ENCODE results near the gene APCDD1.

Gene APCDD1

DNA sequence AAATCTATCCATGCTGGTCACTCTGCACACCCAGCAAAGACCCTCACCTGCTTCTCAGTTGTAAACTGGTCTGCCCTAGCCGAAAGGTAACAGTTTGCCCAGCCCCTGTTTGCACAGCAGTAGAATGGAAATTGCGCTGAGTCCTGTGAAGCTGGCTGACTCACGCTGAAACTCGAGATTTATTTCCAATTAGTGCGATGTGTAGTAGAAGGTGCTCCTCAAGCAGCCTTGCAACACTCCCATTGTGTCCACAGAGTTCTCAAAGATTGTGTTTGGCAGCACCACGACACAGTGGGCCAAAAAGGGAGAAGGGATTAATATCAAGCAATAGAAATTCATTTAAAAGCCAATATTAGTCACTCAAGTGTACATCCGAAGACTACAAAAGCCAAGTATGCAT, 21.7 kb upstream of the APCDD1 start:
- DNase-seq: no peak

DNA sequence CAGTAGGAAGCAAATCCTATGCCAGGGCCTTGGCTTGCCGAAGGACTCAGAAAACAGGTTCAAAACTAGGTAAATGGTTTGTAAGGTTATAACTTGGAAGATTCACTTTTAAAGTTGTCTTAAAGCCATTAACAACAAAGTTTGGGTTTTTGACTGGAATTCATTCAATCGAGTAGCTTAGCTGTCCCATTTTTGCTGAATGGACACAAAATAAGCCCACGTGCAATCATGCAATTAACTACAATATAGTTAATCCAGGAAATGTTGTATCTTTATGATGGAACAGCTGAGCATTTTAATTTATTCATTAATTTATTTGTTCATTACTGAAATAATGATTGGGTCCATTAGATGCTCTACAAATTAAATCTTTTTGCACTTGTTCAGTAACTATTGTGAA, 18.3 kb upstream of the APCDD1 start:
- DNase-seq: no peak

DNA sequence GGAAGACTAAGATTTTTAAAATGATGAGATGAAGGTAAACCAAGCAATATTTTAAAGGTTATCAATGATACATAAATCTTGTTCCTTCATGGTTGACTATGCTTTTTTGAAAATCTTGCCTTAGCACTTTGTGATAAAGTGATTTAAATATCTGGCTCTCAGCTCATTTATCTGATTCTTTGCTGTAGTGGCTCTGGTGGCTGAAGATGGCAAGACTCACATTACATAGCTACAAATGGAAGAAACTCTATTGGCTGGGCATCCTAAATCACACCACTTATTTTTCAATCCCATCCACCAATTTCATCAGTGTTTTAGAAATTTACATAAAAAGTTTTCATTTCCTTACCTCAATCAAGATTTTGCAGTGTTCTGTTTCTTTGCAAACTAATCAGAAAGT, 16.6 kb upstream of the APCDD1 start:
- no peak for DNase-seq

GRCh38 chr18:10439898-10440297, 14.5 kb upstream of the APCDD1 start:
- DNase-seq: no peak

DNA sequence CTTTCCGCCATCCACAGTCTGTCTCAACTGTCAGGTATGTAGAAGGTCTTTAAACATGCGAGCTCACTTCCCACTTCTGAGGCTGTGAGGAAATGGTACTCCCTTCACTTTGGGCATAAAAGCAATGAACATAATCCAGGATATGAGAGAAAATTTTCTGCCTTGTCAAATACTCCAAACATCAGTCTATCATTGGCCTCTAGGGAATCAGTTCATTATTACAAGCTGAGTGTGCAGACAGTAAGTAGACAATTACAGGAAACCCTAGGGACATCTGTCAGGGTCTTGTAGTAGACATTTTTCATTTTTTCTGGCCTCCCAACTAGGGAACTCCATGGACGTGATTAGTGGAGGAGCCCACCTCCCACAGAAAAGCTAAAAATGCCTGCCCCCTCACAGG, 13.6 kb upstream of the APCDD1 start:
- DNase-seq: no peak

GRCh38 chr18:10441472-10441871, 13.0 kb upstream of the APCDD1 start:
- DNase-seq: no peak

GRCh38 chr18:10442551-10442971, 11.9 kb upstream of the APCDD1 start:
- DNase-seq: no peak

- no peak for DNase-seq
Observed at GRCh38 chr18:10443001-10443400, 11.4 kb upstream of the APCDD1 start.

DNA sequence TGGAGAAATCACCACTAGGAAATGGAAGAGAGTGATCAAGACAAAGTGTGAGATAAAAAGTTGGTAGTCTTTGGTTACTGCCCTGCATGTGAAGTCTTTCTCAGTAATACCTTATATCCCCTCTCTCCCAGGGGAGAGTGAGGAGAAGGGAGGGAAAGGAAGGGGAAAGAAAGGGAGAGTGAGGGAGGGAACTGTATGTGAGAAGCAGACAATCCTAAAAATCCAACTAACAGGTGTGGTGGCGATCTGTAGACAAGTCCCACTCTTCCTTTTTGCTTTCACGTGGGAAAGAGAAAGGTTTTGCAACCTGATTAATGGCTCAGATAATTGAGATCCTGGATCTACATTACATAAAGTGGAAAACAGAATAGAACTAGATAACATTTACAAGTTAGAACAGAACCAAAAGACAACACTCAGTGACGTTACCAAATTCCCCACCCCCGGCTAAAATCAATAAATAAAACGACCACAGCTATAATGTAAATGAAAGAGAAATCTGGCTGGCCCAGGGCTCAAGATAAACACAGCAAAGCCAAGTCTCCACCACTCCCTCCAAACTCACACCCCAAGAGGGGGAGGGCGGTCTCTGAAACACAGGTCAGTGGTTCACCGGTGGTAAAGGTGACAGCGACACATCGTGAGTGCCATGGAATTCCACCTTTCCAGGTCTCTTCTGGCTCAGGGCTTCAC, 10.0 kb upstream of the APCDD1 start:
- DNase-seq: no peak

DNA sequence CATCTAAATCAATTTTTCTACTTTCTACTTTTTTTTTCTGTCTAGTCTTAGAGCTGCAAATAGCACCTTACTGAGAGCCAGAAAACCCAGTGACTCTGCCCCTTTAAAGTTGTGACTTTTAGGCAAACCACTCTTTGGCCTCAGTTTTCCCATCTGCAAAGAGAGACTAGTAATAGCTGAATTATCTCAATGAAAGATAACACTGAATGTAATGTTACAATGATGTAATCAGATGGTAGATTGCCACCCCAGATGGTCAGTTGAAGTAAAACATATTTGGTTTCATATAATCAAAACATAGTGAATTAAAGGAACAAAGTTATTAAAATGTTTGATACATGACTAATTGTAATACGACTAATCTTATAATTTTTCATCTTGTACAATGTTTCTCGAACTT, 5.0 kb upstream of the APCDD1 start:
- no peak for DNase-seq

DNA sequence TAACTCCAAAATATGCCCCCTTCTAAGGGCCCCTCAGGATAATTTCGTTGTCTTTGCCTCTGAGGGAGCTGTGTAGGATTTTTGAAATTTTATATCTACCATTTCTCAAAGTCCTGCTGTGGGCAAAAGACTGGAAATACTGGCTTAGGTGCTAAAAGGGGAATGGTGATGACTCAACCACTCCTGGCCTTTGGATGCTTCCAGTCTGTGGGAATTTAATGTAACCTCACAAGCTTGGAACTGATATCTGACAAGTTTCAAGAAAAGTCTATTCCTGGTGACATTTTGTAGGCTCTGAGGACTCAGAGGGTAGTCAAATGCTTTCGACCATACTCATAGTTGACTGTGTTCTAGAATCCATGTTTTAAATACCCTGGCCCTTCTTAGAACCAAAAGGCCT, 3.4 kb upstream of the APCDD1 start:
- no peak for DNase-seq

DNA sequence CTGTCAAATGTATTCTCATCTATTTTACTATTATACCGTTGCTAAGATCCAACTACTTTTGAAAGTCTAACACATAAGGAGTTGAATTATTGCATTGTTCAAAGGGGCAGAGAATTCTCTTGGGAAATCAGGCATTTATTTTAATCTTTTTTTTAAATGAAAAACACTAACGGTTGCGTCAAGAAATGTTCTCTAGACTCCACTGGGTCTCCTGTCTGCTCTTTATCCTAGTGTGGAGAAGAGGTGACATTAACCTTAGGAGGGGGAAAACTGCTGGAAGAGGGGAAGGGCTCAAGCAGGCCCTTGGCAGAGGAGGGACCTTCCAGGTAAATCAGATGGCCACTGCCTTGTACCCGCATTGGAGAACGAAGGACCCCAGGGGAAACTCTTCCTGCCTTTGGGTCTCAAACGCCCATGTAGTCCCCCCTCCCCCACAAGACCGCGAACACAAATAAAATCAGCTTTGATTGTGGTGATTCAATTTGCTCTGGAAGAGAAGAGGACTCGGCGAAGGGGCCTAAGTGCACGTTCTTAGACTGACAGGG, 1.1 kb upstream of the APCDD1 start:
- no peak for DNase-seq

DNA sequence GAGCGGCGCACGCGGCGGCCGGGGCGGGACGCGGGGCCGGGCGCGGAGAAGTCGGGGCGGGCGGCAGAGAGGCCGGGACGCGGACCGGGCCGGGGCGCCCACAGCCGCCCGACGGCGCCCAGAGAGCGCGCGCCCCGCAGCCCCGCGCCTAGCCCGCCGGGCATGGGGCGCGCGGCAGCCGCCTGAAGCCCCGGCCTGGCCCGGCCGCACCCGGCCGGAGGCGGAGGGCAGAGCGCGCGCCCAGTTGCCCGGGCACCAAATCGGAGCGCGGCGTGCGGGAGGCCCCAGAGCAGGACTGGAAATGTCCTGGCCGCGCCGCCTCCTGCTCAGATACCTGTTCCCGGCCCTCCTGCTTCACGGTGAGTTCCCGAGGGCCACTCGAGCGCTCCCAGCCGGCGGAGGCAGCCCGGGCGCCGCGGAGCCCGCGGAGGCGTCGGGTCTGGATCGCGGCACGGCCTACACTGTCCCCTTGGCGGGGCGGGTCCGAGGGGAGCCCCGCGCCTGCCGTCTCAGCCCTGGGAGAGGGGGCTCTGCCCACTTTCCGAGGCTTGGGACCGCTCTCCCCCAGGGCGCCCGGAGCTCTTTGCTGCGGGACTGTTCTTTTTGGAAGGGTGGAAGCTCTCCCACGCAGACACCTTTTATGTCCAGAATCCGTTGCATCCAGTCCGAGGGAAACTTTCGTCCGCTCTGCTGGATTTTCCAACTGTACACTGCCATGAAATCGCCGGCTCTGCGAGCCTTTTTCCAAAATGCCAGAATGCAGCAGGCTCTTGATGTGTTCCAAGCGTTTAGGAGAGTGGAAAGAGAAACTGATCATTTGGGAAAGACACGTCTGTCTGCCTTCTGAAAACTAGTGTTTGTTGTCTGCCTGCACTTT, 484 bp downstream of the APCDD1 start:
- no peak for DNase-seq

DNA sequence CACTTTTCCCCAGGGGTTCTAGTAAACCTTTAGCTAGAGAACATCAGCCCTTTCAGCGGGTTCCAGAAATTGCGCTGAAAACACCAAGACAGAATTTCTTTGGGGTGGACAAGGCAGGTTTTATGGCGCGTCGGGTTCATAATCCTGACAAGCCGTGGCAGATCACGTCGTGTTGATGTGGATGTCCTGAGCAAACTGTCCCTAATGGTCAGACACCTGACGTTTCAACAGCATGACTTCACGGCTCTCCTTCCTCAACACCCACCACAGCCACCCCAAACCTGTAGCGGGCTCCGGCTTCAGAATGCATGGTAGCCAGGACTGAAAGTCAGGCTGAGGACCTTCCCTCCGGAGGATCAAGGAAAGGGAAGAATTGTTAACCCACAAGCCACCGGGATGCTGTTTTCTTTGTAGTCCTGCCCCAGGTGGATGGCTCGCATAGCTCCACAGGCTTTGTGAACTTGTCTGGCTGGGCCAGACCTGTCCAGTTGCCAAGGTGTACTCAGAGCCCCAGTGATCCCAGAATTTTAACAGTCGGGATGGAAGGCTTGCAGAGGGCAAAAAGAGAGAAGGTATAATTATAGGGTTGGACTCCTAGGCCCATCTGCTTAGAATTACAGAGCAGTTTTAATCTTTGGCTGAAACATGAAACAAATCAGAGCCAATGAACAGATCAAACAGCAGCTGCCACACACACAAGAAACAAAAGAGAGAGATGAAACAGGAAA, 1.5 kb downstream of the APCDD1 start:
- DNase-seq: no peak

DNA sequence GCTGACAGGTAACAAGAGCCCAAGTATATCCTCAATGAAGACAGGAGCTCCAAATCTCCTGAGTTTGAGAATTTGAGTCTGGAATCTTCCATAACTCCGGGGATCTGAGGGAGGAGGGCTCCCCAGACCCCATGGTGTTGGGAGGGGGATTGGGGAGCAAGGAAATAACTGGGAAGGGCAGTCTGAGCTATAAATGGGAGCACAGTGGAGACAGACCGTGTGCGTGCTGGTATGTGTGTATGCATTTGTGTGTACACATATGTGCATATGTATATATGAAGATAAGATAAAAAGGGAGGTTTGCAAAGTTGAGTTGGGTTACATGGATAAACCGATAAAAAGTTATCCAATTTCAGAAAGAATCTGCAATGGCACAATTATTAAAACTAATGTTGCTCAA, 2.3 kb downstream of the APCDD1 start:
- no peak for DNase-seq

DNA sequence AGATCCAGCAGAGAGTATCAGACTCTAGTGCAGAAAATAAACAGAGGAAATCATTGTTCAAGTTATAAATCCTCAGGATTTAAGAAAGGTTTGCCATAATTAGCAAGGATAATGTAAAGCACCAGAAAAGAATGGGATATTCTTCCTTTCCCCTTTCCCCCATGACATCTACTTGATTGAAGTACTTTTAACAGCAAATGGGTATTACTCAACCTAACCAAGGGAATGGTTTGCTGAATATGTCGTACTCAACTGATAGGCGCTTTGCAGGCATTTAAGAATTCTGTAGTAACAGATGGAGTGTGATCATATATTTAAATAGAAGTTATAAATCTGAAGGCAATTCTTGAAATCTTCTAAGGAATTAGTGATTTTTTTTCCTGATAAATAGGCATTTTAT, 2.7 kb downstream of the APCDD1 start:
- DNase-seq: no peak

- DNase-seq: no peak
Observed at GRCh38 chr18:10457767-10458166, 3.3 kb downstream of the APCDD1 start.

GRCh38 chr18:10458691-10459090, 4.3 kb downstream of the APCDD1 start:
- DNase-seq: no peak

DNA sequence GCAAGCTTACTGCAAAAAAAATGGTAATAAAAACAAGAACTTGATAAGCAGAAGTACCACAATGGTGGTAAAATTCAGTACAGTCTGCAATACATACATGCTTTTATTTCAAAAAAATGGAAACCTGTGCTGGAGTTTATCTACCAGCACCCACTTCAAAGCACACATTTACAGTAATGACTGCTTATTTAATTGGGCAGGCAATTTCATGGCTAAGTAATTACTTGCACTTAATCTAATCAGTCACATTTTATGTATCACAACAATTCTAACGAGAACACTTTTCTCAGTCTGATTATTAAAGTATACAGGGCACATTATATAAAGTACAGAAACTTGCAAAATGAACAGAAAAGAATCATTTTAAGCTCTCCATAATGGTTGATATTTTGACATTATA, 5.2 kb downstream of the APCDD1 start:
- DNase-seq: no peak

DNA sequence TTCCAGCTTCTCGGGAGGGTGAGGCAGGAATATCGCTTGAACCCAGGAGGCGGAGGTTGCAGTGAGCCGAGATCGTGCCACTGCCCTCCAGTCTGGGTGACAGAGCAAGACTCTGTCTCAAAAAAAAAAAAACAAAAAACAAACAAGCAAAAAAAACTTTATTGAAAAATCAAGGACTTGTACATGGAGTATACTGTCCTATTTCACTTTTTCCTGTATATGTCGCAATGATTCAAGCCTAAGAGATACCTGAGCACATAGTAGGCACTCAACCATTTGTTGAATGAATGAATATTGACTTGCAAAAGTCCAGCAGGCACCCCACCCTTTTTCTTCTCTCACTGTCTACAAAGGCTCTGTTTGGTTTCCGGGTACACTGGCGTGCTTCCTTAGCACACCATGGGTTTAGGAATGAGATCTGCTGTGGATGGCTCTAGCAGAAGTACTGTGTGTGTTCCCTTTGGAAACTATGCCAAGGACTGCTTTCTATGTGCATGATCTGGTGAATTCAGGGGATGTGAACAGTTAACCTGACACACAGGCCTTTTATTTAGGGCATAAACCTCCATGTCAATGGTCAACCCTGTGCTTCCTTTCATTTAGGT, 6.1 kb downstream of the APCDD1 start:
- no peak for DNase-seq

DNA sequence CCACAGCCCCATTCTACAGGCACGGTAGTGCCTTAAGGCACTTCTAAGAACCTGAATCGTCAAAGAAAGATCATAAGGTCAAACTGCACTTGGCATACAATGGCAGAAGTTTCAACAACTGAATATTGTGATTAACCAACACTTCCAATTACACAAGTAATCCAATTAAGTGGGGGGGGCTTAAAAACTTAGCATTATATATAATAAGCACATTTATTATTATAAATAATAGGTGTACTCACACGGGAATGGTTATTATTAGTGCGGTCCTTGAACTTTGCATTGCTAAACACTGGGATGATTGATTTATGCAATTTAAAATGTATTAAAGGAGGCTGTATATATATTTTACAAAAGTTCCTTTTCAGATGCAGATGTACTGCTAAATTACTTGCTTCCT, 7.6 kb downstream of the APCDD1 start:
- no peak for DNase-seq

DNA sequence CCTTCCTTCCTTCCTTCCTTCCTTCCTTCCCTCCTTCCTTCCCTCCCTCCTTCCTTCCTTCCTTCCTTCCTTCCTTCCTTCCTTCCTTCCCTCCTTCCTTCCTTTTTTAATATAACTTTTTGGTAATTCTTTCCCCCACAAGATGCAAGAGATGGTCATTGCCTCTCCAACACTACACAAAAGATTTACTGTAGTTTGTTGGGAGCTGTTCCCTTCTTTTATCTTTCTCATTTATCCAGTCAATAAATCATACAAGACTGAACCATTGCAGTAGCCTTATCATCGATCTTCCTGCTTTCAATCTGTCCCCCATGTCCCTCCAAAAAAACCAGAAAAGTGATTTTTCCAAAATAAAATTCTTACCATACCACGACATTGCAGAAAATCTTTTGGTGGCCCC, 8.2 kb downstream of the APCDD1 start:
- DNase-seq: no peak

DNA sequence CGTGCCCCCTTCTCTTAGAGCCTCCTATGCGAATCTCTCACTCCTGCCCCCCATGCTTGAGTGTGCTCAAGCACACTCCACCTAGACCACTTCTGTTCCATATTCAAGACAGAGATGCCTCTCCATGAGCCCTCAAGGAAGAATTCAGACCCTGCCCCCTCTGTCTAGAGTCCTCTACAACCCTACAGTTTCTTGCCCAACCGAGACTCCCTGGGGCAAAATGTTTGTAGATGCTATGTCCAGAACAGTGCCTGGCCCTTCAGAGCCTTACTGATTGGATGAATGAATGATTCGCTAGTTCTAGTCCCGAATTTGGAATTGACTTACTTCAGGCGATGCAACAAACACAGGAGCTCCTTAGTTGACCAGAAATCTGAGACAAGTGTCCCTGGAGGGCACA, 8.7 kb downstream of the APCDD1 start:
- no peak for DNase-seq
